ENCODE measurements around the gene PTPRU.

DNA sequence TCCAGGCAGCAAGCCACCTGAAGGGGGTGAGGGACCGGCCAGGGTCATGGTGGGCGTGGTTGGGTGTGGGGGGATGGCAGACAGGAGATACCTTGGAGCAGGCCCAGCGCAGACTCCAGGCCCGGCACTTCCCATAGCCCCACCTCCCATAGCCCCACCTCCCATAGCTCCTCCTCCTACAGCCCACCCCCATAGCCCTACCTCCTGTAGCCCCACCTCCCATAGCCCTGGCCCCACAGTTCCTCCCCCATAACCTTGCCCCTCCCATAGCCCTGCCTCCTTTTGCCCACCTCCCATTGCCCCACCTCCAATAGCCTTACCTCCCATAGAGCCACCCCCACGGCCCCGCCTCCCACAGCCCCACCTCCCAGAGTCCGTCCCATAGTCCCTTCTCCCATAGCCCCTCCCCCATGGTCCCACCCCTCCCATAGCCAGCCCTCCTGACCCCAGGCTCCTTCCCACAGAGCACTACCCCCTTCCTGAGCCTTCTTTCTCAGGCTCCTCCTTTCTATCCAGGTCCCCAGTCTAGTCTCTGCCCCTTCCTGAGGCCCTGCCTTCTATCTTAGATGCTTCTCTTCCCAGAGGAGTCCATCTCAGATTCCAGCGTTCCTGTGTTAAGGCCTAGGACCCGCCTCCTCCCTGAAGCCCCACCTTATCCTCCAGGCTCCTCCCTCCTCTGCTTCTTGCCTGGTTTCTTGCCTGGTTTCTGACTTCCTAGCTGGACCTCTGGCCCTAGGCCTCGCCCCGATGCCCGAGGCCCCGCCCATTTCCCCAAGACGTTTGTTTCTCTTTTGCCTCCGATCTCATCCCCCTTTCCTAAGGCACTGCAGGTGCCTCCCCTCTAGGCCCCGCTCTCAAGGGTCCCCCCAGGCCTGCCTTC is 46.8 kb downstream of the PTPRU start:
- TF ChIP-seq, protein P1, sequence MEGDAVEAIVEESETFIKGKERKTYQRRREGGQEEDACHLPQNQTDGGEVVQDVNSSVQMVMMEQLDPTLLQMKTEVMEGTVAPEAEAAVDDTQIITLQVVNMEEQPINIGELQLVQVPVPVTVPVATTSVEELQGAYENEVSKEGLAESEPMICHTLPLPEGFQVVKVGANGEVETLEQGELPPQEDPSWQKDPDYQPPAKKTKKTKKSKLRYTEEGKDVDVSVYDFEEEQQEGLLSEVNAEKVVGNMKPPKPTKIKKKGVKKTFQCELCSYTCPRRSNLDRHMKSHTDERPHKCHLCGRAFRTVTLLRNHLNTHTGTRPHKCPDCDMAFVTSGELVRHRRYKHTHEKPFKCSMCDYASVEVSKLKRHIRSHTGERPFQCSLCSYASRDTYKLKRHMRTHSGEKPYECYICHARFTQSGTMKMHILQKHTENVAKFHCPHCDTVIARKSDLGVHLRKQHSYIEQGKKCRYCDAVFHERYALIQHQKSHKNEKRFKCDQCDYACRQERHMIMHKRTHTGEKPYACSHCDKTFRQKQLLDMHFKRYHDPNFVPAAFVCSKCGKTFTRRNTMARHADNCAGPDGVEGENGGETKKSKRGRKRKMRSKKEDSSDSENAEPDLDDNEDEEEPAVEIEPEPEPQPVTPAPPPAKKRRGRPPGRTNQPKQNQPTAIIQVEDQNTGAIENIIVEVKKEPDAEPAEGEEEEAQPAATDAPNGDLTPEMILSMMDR (tag by site-specific recombination; IDR thresholded peaks at IDR 0.05) = no peak
- TF ChIP-seq ZBTB21 (tag by site-specific recombination; IDR thresholded peaks at IDR 0.05) = no peak
- no peak for TF ChIP-seq ZNF548 (tag by site-specific recombination; IDR thresholded peaks at IDR 0.05)
- TF ChIP-seq, protein P2, sequence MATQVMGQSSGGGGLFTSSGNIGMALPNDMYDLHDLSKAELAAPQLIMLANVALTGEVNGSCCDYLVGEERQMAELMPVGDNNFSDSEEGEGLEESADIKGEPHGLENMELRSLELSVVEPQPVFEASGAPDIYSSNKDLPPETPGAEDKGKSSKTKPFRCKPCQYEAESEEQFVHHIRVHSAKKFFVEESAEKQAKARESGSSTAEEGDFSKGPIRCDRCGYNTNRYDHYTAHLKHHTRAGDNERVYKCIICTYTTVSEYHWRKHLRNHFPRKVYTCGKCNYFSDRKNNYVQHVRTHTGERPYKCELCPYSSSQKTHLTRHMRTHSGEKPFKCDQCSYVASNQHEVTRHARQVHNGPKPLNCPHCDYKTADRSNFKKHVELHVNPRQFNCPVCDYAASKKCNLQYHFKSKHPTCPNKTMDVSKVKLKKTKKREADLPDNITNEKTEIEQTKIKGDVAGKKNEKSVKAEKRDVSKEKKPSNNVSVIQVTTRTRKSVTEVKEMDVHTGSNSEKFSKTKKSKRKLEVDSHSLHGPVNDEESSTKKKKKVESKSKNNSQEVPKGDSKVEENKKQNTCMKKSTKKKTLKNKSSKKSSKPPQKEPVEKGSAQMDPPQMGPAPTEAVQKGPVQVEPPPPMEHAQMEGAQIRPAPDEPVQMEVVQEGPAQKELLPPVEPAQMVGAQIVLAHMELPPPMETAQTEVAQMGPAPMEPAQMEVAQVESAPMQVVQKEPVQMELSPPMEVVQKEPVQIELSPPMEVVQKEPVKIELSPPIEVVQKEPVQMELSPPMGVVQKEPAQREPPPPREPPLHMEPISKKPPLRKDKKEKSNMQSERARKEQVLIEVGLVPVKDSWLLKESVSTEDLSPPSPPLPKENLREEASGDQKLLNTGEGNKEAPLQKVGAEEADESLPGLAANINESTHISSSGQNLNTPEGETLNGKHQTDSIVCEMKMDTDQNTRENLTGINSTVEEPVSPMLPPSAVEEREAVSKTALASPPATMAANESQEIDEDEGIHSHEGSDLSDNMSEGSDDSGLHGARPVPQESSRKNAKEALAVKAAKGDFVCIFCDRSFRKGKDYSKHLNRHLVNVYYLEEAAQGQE (tag by site-specific recombination; IDR thresholded peaks at IDR 0.05) = no peak
- TF ChIP-seq GLI2 (tag by site-specific recombination; IDR thresholded peaks at IDR 0.05; ENCODE audit: borderline replicate concordance, low read depth) = no peak
- TF ChIP-seq MYNN (tag by site-specific recombination; IDR thresholded peaks at IDR 0.05; ENCODE audit: borderline replicate concordance) = no peak
- no peak for TF ChIP-seq ZNF785 (tag by site-specific recombination; IDR thresholded peaks at IDR 0.05)
